ENCODE results near the gene TENT4B.
A peak's percentile ranks its signal among the peaks of the same experiment; 100 is the strongest.

TENT4B gene

DNA sequence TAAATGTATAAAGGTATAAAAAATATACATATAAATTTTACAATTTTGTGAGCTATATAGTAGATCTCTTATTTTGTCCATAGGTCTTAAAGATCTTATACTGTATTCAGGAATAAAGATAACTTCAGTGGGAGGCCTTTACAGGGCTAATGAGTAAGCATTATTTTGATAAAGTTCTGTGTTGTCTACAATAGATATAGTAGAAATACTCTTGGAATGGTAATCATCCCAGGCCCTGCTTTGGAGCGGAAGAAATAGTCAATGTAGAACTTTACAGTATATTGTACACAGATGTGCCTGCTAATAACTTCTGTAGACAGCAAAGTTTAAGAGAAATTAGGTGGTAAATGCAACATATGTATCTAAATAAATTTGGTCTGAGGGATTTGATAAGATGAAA lies 42.6 kb downstream of the TENT4B start:
- DNase-seq (ENCODE audit: low read depth in 2 of 2), result no peak

DNA sequence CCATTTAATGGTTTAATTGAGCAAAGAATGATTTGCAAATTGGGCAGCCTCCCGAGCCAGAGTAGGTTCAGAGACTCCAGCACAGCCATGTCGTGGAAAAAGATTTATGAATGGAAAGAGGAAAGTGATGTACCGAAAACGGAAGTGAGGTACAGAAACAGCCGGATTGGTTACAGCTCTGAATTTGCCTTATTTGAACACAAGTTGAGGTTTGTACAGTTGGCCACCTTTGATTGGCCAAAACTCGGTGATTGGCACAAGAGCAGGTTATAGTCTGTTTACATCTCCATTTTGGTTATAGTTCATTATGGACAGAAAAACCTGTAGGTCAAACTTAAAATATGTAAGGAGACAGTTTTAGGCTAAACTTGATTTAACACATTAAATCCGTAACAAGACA lies 44.5 kb downstream of the TENT4B start:
- DNase-seq (ENCODE audit: low read depth in 2 of 2), result no peak

DNA sequence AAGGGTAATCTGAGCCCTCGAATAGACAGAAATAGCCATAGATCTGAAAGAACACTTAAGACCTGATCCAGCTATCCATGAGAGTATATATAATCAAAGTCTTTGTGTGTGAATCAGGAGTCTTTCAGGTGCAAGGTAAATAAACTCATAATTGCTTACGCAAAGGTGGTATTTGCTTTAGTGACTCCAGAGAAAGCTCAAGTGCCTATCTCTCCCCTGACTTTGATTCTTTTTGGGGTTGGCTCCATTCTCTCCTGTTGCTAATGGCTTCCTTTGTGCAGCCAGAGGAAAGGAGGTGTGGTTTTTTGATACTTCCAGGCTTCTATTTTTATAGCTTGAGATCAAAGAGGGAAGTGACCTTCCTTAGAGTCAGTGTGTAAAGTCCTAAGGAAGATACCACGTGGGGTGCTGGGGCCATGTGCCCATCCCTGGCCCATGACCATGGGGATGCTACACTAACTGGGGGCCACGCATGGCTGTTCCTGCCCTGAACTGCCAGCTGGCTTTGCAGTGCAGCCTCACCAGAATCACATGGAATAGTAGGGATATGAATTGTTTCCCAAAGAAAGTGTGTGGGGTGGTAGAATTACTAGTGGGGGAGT lies 45.8 kb downstream of the TENT4B start:
- no peak for DNase-seq (ENCODE audit: low read depth in 2 of 2)

DNA sequence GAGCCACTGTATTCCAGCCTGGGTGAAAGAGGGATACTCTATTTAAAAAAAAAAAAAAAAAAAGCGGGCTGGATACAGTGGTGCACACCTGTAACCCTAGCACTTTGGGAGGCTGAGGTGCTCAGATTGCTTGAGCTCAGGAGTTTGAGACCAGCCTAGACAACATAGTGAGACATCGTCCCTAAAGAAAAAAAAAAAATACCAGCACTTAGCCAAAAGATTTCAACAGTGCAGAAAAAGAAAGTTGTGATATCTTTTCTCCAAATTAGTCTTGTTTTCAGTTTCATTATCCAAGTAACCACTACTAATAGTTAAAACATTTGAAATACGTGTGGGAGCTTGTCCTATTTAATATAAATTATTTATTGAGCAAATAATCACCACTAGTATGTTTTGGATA lies 48.7 kb downstream of the TENT4B start:
- no peak for DNase-seq (ENCODE audit: low read depth in 2 of 2)

DNA sequence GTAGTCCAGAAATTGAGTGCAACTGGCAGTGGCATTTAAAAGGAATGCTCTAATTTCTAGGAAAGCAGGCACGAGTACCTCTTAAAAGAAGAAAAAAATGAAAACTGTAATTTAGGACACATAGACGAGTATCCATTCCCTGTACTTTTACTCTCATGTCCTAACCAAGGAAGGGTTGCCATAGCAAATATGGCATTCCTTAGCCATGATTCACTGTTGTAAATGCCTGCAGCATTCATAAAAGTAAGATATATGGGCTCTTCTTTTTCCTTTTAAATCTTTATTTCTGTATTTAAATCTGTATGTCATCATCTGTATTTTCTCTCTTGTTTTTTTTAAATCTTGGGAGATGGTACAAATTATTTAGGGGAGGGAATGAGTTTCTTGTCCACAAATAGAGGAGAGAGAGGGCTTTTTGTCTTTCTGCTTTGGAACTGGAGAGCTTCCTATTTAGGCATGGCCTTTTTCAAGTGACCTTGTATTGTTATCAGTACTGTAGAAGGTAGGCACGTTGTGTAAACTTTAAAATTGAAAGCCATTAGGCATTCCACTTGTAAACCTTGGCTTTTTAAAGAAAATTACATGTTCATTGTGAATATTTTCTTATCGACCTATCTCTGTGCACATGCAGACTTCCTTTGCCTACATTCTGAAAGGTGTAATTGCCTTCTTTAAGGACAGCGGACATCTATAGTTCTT lies 50.0 kb downstream of the TENT4B start:
- DNase-seq (ENCODE audit: low read depth in 2 of 2), result no peak

DNA sequence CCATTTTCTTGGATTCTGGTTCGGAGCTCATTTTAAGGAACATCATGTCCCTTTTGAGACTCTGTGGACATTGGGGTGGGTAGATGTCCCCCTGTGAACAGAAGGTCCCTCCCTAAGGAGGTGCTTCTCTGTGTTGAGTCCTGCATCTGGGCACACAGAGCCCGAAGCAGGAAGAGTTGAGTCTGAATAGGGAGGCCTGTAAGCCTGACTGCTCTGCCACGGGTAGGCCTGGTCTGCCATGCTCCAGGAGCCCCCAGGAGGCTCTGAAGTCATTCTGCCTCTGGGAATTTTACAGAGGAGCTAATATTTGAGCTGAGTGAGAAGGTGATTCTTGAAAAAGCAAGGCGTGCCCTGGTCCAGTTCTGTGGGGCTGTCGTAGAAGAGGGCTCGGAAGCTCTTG lies 50.6 kb downstream of the TENT4B start:
- no peak for DNase-seq (ENCODE audit: low read depth in 2 of 2)

DNA sequence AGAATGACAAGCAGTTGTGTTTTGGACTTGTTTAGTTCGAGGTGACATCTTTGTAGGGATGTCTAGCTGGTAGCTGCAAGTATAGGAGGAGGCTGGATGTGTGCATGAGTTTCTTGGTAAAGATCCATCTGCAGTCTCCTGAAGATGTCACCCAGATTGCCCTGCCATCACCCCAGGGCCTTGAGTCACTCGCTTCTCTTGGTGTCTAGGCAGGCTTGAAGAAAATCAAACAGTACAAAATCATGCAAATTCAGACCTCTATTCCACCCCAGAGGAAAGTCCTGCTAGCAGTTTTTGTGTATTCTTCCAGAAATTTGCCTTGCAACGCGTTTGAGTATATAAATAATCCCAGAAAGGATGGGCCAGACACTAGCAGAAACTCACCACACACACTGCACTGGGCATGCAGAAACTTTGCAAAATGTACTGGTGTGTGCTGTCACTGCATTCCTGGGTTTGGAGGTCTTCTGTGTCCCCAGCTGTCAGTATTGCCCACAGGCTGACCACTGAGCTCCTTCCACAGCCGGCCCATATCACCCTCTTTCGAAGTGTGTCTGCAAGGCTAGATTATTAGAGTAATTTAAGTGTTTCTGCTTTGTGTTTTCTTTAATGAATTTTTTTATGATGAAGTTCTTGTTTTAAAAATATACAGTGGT lies 51.5 kb downstream of the TENT4B start:
- DNase-seq (ENCODE audit: low read depth in 2 of 2), result no peak

DNA sequence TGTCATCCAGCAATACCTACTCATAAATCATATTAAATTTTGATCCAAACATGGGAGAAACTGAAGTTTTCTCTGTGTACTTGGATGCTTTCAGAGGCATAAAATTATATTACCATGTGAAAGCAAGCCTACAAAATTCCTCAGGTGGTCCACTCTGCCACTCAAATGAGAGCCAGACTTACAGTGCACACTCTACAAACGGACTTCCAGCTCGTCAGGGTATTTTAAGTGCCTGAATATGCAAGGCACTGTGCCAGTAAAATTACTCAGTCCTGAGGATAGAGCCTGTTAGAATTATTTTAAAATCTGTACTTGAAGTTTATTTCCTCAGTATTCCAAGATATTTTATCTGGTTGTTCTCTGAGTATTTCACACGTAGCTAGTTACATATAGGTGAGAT lies 54.5 kb downstream of the TENT4B start:
- DNase-seq (ENCODE audit: low read depth in 2 of 2), result no peak

DNA sequence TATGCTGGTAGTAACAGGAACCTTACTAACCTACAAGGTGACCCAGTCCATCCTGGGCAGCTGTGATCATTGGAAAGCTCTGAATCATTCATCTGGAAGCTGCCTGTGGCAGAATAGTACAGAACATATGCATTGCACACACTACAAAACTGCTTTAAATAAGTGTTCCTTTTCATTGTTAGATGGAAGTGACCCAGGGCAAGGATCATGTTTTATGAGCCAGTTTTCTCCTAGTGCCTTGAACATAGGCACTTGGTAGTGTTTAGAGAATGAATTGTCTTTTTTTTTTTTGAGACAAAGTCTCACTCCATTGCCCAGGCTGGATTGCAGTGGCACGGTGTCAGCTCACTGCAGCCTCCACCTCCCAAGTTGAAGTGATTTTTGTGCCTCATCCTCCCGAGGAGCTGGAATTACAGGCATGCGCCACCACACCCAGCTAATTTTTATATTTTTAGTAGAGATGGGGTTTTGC lies 55.4 kb downstream of the TENT4B start:
- no peak for DNase-seq (ENCODE audit: low read depth in 2 of 2)

DNA sequence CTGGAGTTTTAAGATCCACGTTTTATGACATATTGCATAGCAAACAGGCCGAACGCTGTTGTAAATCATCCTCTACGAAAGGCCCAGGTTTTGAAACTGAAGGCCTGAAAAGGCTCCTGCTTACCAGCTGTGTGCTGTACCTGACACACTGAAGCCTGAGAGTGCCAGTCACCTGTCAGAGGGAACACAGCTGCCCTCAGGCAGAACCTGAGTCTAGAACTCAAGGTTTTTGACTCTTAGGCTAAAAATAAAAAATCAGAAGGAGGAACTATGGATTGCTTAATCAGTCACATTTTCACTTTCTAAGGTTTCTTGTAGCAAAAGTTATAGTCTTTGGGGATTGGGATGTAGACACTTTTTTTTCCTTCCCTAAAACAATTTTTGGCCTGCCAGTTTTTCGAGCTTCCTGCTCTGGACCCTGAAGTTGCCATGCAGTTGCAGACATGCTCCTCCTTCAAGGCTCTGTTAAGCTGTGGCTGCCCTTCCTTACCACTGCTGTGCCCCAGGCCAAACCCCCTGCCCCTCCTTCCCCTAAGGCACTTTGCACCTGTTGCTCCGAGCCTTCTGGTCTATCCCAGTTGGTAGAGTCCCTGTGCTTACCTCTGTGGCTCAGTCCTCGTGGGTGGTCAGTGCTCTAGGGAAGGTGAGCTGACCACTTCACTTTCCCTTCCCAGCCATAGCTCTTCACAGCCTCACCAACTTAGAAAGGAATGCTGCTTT lies 56.6 kb downstream of the TENT4B start:
- no peak for DNase-seq (ENCODE audit: low read depth in 2 of 2)

DNA sequence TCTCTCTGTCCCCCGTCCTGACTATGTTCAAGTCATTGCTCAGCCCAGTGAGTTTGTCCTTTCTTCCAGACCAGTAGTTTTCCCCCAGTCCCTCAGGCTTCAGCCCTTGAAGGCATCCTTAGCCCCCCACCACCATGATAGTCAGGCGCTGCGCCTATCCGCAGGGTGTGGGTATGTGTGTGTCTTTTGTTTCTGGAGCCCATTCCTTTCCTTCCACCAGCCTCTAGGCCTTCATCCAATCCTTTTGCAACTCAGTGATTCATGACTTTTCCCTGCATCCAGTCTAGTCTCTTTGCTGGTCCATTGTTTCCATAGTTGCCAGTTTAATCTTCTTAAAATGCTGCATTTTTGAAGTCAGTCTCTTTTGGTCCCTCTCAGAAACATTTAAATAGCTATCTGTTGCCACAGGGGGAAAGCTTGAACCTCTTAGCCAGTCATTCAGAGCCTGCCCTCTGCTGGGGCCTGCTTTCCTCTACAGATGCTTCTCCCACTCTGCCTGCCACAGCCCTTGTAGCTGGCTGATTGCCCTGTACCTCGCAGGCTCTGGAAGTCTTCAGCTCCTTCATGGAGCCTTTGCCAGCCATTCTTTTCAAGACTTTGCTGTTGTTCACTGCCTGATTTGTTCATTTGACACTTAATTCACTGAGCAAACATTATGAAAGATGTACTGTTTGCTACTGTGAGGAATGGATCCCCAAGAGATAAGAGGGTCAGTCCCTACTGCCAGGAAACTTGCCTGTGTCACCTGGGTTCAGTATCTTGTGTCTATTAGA lies 57.3 kb downstream of the TENT4B start:
- DNase-seq (ENCODE audit: low read depth in 2 of 2), result peak; percentile 39 to 43

DNA sequence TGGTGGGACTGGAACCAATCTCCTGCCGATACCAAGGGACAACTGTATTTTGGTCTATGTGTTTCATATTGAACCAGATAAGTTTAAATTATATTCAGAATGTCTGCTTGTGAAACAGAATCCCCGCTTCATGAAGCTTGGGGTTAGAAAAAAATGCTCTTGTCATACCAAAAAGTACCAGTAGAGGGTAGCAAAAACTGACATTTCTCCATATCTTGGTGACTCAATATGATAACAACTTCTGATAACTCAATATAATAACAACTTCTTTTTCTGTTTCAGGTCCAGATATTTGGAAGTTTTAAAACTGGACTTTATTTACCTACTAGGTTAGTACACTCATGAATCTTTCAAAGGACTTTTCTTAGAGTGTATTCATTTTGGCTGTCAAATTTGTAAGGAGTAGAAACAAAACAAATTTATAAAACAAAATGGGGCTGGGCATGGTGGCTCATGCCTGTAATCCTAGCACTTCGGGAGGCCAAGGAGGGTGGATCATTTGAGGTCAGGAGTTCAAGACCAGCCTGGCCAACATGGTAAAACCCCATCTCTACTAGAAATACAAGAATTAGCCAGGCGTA lies 60.9 kb downstream of the TENT4B start:
- DNase-seq (ENCODE audit: low read depth in 2 of 2), result peak in 1 of 2 donors; percentile 27

DNA sequence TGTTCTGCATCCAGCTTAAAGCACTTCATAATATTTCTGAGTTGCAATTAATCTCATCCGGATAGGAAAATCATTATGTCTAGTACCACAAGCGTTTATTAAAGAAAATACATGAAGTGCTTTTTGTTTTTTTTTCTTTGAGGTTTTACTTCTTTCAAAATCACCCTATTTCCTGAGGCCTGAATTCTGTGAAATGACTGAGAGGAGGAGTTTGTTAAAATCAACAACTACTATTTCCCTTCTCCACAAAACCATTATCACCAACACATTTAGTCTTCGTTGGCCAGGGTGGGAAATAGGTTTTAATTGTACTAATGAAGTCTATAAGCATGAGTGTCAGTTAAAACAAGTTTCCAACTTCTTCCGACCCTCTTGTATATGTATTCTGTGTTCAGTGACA lies 62.6 kb downstream of the TENT4B start:
- DNase-seq (ENCODE audit: low read depth in 2 of 2), result no peak

DNA sequence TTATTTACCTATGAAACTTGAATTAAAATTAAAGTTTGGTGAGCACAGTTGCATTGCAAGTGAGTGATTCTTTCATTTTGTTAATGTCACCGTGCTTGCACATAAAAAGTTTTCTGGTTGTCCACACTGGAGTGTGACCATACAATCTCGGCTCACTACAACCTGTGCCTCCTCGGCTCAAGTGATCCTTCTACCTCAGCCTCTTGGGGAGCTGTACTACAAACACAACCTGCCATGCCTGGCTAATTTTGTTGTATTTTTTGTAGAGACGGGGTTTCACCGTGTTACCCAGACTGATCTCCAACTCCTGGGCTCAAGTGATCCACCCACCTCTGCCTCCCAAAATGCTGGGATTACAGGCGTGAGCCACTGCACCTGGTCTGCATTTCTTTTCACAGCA lies 63.1 kb downstream of the TENT4B start:
- no peak for DNase-seq (ENCODE audit: low read depth in 2 of 2)

DNA sequence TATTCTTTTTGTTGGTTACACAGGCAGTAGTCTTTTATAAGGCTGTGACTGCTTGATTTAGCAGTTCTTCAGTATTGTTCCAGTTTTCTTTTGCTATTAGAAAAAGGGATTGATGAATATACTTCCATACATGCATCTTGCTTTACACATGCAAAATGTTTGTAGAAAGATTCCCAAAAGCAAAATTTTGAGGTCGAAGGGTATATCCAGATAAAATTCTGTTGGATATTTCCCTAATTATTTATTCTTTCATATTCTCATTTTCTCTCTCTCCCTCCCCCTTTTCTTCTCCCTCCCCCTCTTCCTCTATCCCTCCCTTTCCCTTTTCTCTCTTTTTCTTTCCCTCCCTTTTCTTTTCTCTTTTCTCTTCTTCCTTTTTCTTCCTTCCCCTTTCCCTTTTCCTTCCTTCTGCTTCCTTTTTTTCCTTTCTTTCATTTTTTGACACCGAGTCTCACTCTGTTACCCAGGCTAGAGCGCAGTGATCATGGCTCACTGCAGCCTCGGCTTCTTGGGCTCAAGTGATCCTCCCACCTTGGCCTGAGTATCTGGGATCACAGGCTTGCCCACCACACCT lies 66.4 kb downstream of the TENT4B start:
- DNase-seq (ENCODE audit: low read depth in 2 of 2), result no peak

DNA sequence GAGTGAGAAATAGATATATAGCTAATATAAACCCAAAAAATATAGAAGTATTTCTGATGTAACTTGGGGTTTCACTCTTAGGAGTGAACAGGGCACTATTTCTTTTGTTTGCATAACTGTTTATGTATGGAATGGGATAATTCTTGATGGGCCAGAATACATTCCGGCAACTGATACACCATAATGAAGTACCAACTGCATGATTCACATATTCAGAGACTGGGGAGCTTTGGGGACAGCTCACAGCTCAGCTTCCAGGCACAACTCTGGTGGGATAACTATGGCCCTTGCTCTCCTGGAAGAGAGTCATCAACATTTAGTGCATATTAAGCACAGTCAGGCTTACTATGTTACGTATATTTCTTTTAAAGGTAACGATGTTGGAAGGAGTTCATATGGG lies 71.2 kb downstream of the TENT4B start:
- DNase-seq (ENCODE audit: low read depth in 2 of 2), result no peak

DNA sequence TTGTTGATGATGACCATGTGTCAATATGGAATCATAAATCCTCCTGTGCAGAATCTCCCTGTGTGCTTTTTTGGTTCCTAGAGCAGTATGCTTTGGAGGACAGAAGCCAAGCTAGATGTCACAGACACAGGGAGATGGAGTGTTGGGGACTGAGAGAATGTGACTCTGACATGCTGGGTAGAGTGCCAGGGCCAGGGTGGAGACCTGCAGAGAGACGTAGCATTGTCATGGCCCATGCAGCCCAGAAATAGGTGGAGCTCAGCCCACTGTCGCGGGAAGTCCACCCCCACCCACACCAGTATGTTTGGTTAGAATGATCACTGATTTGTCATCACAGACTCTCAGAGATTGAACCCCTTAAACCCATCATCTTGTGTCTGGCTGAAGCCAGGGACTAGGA lies 74.0 kb downstream of the TENT4B start:
- DNase-seq (ENCODE audit: low read depth in 2 of 2), result no peak

DNA sequence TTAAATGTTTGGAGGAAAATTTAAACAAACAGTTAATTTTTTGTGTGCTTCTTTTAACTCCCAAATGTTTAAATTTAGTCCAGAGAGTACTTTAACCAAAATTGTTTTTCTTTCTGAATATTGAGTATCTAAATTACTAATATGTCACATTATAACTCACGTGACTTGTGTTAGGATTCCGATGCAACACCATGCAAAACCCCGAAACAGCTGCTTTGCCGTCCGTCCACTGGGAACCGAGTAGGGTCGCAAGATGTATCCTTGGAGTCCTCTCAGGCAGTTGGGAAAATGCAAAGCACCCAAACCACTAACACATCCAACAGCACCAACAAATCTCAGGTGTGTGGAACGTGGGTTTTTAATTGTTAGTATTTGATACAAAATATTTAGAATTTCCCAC lies 74.6 kb downstream of the TENT4B start:
- no peak for DNase-seq (ENCODE audit: low read depth in 2 of 2)

DNA sequence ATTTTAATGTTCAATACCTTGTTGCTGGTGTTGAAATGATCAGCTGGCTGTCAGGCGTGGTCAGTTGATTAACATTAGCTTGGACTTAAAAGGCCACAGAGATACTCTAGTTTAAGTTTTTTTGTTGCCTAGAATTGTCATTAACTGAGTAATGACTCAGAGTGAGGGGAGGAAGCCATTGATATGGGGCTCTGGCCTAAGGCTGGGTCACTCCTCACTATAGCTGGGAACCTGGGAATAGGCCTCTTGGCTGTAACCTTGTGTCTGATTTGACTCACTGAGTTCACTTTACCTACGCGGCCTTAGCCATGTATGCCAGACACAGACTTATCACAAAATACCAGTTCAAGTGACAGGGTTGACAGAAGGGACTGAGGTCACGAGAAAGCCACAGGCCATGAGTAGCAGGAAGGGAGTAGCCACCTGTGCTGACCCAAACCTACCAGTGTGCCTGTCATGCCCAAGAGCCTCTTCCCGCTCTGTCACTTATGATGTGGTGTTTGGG lies 75.3 kb downstream of the TENT4B start:
- no peak for DNase-seq (ENCODE audit: low read depth in 2 of 2)

DNA sequence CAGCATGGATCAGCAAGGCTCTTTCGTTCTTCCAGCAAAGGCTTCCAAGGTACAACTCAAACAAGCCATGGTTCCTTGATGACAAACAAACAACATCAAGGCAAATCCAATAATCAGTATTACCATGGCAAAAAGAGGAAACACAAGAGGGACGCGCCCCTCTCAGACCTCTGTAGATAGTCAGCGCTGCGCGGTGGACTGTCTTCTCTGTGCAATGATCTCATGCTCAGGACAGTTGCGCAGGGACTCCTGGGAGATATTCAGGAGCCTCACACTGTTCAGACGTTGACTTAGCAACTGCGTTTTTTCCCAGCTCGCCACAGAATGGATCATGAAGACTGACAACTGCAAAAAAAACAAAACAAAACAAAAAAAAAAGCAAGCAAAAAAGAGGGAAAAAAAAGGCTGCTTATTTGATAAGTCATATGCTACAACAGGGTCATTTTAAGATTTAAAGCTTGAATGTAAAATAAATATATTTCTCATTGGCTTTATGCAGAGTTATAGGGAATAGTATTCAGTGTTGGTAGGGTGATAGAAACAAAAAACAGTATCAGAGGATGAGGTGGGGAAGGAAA lies 76.1 kb downstream of the TENT4B start:
- DNase-seq (ENCODE audit: low read depth in 2 of 2), result no peak
